LNCaP clone FGC (cell line): Measurements from ENCODE around the gene OR52J3.

Experiments
- DNase-seq: peaks from one replicate; pipeline ENCODE4 v3.0.0-alpha.2; 2011; ENCODE audit warnings: low read depth
- H3K4me3 ChIP-seq: 2 replicates; pipeline ENCODE4 v1.5.1; 2011; ENCODE audit warnings: mild to moderate bottlenecking, low read depth, low read length, control low read depth
- TF ChIP-seq, protein P1 (sequence below): IDR thresholded peaks from 2 replicates; pipeline ENCODE4 v1.5.1; 2012; ENCODE audit warnings: mild to moderate bottlenecking; ENCODE audit not compliant: control insufficient read depth, insufficient read depth; ENCODE audit errors: extremely low read depth

Gene OR52J3

DNA sequence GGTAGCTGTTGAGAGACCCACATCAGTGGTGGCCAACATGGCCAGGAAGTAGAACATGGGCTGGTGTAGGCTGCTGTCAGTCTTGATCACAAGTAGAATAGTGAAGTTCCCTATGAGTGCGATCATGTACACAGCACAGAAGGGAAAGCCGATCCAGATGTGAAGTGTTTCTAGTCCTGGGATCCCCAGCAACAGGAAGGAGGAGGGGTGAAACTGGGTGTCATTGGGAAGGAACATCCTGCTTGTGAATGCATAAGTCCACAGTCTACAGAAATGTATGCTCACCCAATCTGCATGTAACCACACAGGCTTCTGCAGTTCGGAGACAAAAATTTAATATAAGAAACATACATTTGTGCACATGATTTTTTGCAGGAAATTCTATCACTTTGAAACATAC, 13.1 kb downstream of the OR52J3 start, which contains the start of gene OR52E2:
OR52E2 (minus strand) TSS at position 237 of the 400 bp plus-strand sequence; CDS start at position 237, 0 bp downstream.
- H3K4me3 ChIP-seq, result no peak within 1 kb of the TSS
- TF ChIP-seq, protein P1, sequence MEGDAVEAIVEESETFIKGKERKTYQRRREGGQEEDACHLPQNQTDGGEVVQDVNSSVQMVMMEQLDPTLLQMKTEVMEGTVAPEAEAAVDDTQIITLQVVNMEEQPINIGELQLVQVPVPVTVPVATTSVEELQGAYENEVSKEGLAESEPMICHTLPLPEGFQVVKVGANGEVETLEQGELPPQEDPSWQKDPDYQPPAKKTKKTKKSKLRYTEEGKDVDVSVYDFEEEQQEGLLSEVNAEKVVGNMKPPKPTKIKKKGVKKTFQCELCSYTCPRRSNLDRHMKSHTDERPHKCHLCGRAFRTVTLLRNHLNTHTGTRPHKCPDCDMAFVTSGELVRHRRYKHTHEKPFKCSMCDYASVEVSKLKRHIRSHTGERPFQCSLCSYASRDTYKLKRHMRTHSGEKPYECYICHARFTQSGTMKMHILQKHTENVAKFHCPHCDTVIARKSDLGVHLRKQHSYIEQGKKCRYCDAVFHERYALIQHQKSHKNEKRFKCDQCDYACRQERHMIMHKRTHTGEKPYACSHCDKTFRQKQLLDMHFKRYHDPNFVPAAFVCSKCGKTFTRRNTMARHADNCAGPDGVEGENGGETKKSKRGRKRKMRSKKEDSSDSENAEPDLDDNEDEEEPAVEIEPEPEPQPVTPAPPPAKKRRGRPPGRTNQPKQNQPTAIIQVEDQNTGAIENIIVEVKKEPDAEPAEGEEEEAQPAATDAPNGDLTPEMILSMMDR, result no peak
- DNase-seq, result no peak

DNA sequence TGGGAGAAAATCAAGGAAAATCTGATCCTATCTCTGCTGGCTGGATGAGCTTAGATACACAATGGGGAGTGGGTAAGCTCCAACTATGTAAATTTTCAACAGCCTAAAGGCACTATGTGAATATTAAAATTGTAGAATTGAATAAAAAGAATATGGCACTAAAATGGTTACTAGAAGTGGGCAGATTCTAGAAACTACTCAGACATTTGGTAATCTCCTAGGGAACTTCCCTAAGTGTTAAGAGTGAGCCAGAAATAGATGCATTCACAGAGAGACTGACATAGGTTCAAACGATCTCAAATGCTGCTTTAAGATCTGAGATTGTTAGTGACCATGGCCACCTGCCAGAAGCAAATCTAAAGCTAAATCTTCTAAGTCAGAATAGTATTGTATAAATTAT, 18.7 kb downstream of the OR52J3 start:
- no peak for DNase-seq
- no peak overlapping the region for H3K4me3 ChIP-seq
- TF ChIP-seq, protein P1, result no peak

DNA sequence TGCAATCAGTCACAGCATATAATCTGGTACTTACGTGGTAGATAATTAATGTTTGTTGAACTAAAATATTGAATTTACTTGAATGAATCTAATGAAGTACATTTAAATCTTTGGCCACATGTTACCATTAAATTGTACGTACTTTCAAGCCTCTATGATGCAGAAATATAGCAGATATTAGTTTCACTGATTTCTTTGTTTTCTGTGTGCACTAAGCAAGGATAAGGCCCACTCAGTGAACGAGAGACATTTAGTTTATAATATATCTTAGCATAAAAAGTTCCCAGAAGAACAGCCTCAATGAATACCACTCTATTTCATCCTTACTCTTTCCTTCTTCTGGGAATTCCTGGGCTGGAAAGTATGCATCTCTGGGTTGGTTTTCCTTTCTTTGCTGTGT, 22.9 kb downstream of the OR52J3 start, which contains the start of gene OR52E1:
OR52E1 (plus strand) TSS at position 301 of the 400 bp plus-strand sequence.
- no peak within 1 kb of the TSS for H3K4me3 ChIP-seq
- no peak for DNase-seq
- TF ChIP-seq, protein P1, result no peak

DNA sequence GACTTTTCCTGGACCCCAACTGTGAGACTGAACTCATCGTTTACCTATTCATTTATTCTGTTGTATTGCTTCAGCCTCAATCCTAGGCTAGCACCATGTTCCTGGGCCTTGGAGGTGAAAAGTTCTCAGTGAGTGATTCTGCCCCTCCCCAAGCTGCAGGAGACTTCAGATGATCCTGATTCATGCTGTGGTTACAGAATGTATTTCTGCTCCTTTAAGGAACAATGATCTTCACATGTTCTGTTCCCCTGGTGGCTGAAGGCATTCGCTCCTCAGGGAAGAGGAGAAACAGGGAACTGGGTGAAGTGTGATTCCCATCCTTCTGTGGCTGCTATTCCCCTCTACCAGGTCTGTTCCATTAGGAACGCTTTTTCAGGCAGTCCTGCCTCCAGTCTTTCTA, 25.5 kb downstream of the OR52J3 start:
- H3K4me3 ChIP-seq, result no peak overlapping the region
- TF ChIP-seq, protein P1, result no peak
- no peak for DNase-seq

DNA sequence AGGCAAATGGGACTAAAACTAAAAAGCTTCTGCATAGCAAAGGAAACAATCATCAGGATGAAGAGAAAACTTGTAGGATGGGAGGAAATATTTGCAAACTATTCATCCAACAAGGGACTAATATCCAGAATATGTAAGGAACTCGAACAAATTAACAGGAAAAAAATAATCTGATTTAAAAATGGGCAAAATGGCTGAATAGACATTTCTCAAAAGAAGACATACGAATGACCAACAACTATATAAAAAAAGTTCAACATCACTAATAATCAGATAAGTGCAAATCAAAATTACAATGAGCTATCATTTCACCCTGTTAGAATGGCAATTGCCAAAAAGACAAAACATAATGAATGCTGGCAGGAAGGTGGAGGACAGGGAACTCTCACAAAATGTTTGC, 35.1 kb downstream of the OR52J3 start:
- DNase-seq, result no peak
- TF ChIP-seq, protein P1, result no peak
- no peak overlapping the region for H3K4me3 ChIP-seq

DNA sequence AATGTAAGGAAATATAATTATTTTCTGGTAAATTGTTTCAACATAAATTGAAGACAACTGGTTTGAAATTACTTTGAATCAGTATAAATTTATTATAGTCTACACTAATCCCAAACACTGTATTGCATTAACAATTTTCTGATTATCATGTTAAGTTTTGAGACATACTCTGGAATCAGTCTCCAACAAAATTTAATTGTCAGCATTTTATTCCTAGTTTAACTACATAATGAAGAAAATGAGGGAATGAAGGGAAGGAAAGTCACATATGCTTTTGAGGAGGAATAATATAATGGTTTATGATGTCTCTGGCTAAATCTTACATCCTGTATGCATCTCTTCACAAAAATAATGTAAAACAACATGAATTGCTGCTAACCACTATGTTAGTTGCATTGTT, 37.3 kb downstream of the OR52J3 start:
- TF ChIP-seq, protein P1, result no peak
- no peak overlapping the region for H3K4me3 ChIP-seq
- no peak for DNase-seq

DNA sequence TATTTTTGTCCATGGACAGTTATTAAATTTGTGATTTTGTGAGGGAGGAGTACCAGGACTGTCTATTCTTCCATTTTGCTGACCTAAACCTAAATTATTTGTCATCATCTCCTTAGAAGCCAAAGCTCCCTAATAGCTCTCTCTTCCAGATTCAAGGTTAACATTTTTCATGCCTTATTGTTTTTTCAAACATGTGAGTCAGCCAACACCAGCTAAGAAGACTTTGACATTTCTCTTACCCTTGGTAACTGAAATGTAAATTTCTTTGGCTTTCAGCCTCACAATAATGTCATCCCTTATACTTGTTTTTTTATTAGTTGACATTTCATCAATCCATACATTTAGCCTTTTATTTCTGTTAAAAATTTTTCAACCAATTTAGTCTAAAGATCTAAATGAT, 42.2 kb downstream of the OR52J3 start:
- DNase-seq, result no peak
- TF ChIP-seq, protein P1, result no peak
- no peak overlapping the region for H3K4me3 ChIP-seq
